CD4-positive, alpha-beta T cell treated with Interleukin-17A for 4 hours (primary cell): ENCODE results near the gene TAS2R1.
"Not testable (repeated sequence)": the region's sequence is repeated elsewhere in the genome, so short reads cannot be mapped to it uniquely, and the experiment has no call there.

ENCODE experiments used
- DNase-seq: peaks from one replicate; pipeline ENCODE4 v3.0.0-alpha.2; 2020; ENCODE audit warnings: mixed read lengths

TAS2R1 gene

DNA sequence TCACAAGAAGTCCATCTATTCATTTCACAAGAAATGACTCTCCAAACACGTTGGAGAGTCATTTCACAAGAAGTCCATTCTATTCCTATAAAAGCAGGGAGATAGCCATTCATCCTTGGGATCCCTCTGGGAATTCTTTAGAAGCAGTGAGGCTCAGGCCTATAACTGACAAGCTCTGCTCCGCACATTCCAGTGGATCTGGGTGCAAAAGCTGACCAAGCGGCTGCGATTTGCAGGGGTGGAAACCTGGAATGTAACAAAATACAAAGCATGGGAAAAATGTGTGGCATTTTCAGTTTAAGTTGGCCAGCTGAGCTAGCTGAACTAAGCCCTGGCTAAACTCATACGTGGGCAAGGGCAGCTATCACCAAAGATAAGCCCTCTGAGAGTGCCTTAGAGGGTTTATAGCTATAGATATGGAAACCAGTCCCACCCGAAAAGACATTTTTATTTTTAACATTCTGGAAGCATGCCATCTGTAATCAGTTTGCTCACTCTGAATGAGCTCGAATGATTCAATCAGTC is 8.7 kb downstream of the TAS2R1 start:
- DNase-seq: no peak

DNA sequence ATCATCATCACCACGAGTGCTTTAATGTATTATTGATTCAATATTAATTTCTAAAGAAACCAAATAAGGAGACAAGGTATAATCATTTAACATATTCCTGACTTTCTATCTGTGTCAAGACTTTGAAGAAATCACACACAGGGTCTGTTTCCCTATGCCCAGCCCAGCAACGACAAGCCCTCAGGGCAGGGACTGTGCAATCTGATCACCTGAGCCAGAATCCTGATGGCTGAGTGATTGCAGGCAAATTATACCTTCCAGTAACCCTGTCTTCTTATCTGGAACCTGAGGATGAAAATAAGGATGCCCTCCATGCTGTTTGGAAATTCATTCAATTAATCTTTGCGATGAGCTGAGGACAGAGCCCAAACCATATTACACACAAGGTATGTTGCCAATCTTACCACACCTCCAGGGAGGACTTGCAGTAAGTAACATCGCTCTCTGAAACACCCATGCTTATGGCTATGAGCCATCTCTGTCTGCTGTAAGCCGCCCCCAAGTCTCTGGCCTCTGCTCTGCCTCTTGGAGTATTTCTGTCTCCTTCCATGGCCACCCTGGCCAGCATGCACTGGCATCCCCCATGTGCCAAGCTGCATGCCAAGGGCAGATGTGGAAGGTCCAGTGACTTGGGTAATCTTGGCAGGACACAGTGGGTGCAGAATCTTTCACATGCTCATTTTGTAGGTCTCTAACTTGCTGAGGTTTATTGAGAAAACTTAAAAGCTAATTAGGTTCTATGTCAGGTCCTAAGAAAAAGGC is 10.6 kb downstream of the TAS2R1 start:
- no peak for DNase-seq

DNA sequence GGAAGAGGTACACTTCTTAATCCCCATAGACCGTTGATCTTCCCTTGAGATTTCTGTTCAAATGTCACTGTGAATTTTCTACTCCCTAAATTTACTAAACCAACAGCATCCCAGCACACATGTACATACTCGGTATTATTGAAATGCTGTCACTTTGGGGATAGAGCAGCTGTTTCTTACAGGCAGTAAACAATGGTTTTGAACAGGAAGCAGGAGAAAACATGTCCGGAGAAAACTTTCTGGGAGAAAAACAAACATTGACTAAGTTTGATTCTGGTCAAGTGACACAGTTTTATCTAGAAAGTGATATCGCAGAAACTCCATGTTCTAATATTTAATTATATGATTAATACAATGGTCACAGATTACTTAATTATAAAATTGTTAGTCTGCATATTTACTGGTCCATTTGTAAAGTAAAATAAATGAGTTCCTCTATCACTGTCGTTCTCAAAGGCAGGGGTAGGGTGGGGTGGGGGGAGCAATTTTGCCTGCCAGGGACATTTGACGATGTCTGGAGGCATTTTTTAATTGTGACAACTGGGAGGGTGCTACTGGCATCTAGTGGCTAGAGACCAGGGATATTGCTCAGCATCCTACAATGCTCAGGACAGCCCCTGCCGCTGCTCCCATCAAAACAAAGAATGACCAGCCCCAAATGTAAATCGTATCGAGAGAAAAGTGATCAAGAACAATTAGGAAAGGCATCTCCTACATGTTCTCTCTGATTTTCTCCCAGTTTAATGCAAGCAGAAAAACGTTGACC is 12.2 kb downstream of the TAS2R1 start:
- DNase-seq: no peak

DNA sequence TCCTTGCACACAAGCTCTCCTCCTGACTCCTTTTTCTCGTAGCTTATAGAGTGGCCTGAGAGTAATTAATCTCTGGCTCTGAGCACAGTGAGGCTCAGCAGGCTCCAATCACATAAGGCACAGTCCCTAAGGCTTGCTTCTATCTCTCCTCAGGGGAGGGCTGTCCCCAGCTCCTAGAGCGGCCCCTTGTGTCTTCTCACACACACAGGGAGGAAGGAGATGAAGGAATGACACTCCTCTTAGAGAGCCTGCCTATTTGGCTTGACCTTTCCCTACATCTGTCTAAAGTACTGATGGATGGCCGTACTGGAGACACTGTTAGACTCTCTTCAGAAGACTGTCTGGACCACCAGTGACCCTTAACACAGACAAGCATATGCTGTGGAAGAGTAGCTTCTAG is 12.9 kb downstream of the TAS2R1 start:
- DNase-seq: no peak

DNA sequence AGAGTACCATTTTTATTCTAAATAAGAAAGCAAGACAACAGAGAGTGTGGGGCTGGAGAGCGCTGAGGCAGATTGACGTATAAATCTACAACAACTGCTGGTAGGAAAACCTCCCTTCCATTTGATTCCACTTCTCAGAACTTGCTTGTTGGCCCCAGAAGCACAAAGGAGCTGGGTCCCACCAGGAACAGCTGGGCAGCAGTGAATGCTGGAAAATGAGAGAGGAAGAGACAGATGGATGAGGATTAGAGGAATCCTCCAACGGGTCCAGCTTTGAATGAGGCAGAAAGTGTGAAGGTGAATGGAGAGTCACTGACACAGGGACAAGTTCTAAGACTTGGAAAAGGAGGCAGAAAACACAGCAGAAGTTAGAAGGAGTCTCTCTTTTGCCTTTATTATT is 14.8 kb downstream of the TAS2R1 start:
- DNase-seq: no peak

DNA sequence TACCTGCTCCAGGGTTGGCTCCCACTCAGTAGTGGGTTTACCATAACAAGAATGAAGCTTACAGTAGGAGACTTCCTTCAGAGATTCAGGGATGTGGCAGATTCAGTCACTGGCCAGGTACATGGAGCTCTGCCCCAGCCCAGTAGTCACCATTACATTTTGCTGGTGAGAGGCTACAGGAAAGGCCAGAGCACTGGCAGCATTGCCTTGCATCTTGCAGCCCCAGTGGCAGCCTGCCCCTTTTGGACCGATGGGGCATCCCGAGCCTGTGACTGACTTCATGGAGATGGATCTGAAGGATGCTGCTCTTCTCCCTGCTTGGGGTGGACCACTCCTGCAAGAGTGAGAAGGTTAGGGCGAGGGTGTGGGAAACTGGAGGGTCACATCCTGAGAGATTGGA is 16.8 kb downstream of the TAS2R1 start:
- DNase-seq: no peak

DNA sequence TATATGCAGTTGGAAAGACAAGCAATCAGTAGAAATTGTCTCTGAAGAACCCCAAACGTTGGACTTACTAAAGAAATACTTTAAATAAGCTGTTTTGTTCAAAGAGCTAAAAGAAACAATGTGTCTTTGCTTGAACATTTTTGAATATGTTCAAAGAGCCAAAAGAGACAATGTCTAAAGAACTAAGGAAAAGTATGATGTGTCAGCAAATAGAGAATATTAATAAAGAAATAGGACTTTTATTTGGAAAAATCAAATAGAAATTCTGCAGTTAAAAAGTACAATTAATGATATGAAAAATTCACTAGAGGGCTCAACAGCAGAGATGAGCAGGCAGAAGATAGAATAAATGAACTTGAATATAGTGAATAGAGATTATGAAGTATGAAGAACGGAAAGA is 19.2 kb downstream of the TAS2R1 start:
- DNase-seq: no peak

DNA sequence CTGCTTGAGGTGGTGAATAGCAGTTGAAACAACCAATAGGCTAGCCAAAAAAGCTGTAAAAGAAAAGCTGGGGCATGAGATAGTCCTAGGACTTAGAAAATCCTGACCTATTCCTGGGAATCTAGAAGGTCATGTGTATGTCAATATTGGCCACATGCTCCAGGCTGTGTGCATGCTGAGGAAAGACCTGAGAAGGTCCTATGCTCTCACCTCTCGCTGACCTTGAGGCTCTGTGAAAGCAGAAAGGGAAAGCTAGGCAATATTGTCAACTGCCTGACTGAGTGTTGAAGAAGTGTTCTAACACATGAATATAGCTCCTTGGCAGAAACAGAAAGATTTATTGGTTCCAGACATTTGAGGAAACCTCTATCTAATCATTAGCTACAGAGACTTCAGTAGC is 19.8 kb downstream of the TAS2R1 start:
- DNase-seq: no peak

DNA sequence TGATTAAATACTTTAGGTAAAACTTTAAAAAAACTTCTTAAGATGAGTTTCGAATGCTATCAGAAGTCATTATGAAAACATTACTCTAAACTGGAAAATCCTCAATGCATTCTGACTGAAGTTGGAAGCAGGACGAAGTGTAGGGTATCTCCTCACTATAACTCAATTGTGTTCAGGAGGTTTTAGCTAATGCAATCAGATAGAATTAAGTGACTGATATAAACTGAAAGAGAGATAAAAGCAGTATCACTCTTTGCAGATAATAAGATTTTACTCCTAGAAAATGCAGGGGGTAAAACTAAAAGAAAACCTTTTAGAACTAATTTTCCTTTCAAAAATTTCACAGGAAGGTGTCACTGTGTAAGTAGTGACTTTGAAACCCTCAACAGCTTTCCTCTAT is 22.1 kb downstream of the TAS2R1 start:
- no peak for DNase-seq

DNA sequence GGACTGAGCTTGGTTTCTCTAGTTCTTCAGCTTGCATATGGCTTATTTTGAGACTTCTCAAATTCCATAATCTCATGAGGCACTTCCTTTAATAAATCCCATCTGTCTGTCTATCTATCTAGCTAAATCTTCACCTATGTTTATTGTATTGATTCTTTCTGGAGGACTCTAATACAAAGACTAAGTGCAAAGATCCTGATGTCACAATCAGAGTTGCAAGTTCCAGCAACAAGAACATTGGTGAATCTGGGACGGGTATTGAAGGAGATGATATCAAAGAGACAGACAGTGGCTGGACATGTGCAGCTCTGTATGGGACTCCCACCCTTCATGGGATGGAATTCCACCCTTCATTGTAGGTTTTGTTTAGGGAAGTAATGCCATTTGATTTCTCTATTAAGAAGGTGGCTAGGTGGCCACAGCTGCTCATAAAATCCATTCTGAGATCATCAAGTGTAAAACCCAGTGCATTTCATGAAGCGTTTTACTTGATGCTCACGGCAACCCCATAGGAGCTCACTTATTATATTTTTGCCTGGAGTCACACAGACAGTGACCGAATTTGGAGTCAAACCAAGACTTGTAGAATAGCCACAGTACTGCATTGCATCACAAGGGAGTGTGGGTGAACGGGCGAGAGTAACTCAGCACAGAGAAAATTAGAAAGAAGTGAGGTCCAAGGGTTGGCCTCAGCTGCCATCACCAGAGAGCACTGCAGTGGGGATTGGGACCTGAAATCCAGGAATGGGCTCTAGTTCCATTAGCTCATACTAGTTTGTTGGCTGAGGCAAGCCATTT is 24.9 kb downstream of the TAS2R1 start:
- DNase-seq: no peak

DNA sequence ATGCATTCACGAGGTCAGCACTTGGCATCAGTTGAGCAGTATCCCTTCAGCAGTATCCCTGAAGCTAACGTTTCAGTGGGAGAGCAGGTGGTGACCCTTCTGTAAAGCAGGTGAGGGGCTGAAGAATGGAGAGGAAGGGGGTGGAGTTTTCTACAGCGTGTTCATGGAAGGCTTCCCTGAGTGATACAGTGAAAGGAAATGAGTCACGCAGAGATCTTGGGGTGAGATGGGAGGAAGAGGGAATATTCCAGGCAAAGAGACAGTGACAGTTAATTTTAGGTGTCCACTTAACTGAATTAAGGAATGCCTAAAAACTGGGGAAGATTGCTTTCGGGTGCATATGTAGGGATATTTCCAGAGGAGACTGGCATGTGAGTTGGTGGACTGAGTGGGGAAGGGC is 25.7 kb downstream of the TAS2R1 start:
- DNase-seq: no peak

DNA sequence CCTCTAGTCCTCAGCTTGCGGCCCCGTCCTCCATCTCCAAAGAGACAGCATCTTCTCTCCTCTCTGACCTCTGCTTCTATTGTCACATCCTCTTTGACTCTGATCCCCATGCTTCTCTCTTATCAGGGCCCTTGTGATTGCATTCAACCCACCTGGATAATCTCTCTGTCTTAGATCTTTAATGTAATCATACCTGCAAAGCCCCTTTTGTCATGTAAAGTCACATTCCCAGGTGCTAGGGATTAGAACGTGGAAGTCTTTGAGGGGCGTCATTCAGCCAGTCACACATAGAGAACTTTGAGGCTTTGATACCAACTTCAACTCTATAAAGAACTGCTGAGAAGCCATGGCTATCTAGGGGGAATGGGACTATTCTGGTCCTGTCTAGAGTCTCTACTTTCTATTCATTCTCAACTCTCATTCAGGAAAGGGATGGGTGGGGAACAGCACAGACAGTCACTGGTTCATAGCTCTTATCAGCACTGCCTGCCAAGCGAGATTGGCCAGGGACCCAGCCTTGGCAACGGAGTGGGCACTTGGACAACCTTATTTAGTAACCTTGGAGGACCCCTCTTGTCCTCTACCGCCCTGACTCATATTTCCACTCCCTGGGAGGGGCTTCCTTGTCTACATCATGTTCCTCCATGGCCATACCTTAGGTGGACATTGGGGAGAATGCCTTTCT is 29.0 kb downstream of the TAS2R1 start:
- DNase-seq: no peak

DNA sequence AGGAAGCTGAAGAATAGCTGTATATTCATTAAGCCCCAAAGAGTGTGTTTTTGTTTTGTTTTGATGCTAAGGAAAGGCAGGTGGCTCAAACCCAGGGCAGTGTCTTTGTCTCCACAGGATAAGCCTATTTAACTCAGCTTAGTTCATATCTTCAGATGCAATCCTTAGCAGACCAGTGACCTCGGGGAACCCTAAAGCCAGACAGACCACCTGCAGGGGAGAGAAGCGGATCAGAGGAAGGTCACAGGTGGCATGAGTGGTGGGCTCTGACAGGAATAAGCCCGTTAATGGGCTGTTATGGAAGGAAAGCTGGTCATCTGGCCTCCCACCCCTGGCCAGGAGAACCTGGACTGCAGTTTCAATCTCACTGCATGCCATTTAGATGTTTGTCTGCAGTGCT is 30.8 kb downstream of the TAS2R1 start:
- no peak for DNase-seq

DNA sequence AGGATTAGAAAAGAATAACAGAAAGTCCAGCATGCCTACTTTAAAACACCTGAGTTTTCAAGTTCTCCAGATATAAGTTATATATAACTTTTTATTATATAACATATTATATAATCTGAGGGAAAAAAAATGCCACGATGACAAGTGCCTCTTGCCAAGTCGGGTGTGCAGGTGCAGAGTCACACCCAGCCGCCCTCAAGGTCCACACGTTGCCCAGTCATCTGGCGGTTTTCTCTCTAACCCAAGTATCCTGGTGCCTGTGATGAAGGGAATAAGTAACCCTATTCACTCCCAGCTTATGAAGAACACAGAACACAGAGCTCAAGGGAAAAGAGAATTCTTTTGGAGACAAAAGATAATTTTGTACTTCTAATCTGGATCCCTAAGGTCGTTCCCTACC is 31.8 kb downstream of the TAS2R1 start:
- not testable (repeated sequence) for DNase-seq

DNA sequence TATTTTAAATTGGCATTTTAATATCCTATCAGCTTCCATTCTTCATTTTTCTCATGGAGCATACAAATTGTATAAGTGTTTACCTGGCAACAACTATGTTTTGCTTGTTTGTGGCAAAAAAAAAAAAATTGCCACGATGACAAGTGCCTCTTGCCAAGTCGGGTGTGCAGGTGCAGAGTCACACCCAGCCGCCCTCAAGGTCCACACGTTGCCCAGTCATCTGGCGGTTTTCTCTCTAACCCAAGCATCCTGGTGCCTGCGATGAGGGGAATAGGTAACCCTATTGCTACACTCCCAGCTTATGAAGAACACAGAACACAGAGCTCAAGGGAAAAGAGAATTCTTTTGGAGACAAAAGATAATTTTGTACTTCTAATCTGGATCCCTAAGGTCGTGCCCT is 32.8 kb downstream of the TAS2R1 start:
- not testable (repeated sequence) for DNase-seq

DNA sequence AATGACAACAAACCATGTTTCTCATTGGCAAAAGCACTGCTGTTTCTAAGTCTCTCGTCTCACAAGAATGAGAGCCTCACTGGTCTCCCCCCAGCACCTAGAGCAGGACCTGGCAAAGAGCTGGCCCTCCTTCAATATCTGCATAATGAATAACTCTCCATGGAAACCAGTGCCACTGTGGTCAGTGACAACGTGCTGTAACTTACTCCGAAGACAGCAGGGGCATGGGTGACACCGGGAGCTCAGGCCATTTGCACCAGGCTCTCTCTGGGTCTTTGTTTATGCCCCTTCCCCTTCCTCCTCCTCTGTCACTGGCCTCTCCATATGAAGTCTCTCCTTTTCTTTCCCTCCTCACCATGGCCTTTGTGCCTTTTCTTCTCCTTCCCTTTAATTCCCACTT is 33.3 kb downstream of the TAS2R1 start:
- DNase-seq: no peak

DNA sequence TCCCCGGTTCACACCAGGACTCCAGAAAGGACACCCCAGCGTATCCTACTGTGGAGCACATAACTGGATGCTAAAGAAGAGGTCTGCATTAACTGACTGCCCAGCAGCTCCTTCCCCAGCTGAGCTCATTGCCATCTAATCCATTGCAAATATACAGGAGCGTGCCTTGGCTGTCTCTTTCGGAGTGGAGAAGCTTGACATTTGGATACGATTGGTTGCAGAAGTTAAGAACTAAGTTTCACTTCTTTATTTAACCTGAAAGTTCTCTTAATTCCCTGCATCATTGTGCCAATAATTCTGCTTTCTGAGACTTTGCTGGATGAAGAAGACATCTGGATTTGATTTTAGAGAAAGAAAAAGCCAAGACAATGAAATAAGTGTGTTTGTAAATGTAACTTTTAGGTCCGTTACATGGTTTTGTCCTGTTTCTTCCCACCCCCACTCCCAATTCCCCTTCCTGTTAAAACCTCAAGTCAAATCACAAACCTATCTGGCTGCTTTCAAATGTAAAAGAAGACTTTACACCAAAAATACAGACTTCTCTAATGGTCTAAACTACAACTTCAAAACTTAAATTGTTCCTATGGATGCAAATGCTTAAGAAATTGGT is 33.9 kb downstream of the TAS2R1 start:
- DNase-seq: no peak

DNA sequence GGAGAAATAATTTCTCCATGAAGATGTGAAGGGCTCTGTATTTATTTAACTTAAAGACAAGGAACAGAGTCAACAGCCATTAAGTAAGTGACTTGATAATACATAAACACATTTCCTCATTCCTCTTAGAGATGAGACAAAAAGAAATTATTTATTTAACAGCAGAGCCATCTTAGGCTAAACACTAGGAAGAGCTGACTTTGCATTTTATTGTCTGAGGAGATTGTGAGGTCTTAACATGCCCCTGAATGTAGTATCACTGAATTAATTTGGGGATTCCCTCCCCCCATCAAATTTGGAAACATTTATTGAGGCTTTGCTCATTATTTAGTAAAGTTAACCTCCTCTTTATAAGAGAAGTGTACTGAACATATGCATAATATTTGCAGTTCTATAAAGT is 35.2 kb downstream of the TAS2R1 start:
- DNase-seq: no peak

DNA sequence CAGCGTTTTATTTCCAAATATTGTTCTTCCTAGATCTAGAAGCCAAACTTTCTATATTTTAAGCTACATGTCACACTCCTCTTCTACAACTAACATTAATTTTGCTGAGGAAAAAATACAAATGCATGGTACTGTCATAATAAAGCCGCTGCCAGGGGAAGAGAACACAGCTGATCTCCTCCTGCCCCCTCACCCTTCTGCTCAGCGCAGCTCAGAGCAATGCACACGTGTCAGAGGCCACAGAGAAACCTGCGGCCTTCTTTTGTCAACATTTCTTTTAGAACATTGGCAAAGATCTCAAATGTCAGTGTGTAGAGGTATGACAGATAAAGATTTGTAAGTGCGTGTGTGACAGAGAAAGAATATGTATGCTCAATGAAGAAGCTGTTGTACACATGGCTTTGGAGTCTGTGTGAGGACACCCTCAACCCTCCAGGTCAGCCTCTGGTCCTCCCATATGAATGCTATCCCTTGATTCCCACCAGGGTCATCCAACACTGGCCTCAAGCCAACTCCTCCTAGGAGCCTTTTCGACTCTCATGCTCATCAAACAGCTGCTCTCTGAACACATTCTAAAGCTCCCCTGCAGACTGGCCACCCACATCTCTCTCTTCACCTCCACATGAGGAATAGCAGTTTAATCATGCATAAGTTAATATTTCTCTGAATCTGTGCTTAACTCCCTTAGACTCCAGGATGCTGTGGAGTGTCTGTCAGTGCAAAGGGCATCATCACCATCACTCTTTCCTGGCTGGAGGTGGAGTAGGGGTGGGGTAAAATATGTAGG is 40.9 kb downstream of the TAS2R1 start:
- no peak for DNase-seq

DNA sequence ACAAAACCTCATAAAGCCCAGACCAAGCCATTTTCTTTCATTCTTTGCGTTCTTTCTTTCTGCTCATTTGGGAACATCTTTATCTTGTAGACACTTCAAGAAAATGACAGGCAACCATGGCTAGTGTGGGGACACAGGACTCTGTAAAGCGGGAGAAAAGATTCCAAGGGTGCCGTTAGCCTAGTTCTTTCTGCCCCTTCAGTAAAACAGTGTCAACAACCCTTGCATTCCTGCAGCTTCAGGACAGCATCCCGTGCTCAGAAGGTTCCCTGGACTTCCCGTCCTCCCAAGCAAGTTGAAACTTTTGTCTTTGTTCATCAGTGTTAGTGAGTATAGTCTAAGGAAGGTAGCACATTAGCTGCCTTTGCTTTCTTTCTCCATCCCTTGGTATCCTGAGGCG is 41.9 kb downstream of the TAS2R1 start:
- DNase-seq: no peak

DNA sequence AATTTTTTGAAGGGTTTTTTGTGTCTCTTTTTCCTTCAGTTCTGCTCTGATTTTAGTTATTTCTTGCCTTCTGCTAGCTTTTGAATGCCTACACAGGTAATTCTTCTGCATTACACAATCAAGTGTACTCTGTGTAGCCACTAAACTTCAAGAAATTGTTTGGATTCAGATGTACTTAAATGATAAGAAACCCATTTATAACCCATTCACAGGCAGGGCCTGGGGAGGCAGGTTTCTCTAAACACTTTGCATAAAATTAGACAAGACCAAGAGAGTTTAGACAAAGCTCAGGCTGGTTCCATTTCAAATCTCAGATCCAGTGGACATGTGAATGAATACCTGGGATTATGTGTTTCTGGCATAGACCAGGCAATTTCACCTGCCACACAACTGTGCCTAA is 43.0 kb downstream of the TAS2R1 start:
- DNase-seq: no peak

DNA sequence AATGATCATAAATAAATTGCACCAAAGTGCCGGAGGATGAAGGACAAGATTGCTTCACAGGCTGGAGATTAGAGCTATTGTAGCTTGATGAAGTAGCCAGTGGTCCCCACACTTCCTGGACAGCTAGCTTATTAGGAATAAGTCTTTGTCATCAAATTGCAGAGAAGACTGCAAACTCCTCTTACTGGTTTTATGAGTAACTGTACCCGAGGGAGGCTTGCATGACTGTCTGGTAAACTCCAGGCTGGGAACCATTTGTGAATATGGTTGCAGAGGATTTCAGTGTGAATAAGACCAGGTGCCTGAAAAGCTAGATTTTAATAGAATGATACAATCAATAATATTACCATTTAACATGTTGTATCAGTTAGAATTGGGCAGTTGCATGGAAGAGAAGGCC is 47.7 kb downstream of the TAS2R1 start:
- DNase-seq: no peak
